ENCODE measurements around the gene OR2B2. TPM values are rescaled to one million over a fixed set of nuclear protein-coding genes. Genes with fewer than 3 reads are reported as not detected.

OR2B2 gene
- total RNA-seq, 1 experiment from 2014 or later: not detected

GRCh38 chr6:27893059-27893835 is 18.9 kb downstream of the OR2B2 start (continued):
- 0 out of 2 replicates have a peak, but pooled peaks have one; percentile 6 for TF ChIP-seq ZNF219 (CRISPR knock-in tag; IDR thresholded peaks at IDR 0.05; ENCODE audit: borderline replicate concordance)
- peak; percentile 79 for TF ChIP-seq NFYB (CRISPR knock-in tag; conservative IDR thresholded peaks at IDR 0.05; ENCODE audit: low read depth)
- TF ChIP-seq GABPB1 (CRISPR knock-in tag; IDR thresholded peaks at IDR 0.05): peak; percentile 72
- no peak for TF ChIP-seq ZNF138 (CRISPR knock-in tag; conservative IDR thresholded peaks at IDR 0.05)
- 0 out of 2 replicates have a peak, but pooled peaks have one; percentile 17 for TF ChIP-seq SMAD3 (CRISPR knock-in tag; IDR thresholded peaks at IDR 0.05; ENCODE audit: borderline replicate concordance)
- no peak for TF ChIP-seq MLX (CRISPR knock-in tag; IDR thresholded peaks at IDR 0.05)
- TF ChIP-seq E2F5 (CRISPR knock-in tag; IDR thresholded peaks at IDR 0.05): peak; percentile 85
- no peak for TF ChIP-seq ATF2 (CRISPR knock-in tag; IDR thresholded peaks at IDR 0.05; ENCODE audit: borderline replicate concordance, low read depth)
- peak; percentile 56 for TF ChIP-seq E2F4 (CRISPR knock-in tag; IDR thresholded peaks at IDR 0.05; ENCODE audit: borderline replicate concordance, low read depth)
- no peak for TF ChIP-seq RELA (CRISPR knock-in tag; IDR thresholded peaks at IDR 0.05; ENCODE audit: borderline replicate concordance)
- no peak for TF ChIP-seq IRF2 (CRISPR knock-in tag; IDR thresholded peaks at IDR 0.05; ENCODE audit: borderline replicate concordance, low read depth)
- TF ChIP-seq STAT6 (CRISPR knock-in tag; conservative IDR thresholded peaks at IDR 0.05; ENCODE audit: low read depth): no peak
- TF ChIP-seq, protein P1, sequence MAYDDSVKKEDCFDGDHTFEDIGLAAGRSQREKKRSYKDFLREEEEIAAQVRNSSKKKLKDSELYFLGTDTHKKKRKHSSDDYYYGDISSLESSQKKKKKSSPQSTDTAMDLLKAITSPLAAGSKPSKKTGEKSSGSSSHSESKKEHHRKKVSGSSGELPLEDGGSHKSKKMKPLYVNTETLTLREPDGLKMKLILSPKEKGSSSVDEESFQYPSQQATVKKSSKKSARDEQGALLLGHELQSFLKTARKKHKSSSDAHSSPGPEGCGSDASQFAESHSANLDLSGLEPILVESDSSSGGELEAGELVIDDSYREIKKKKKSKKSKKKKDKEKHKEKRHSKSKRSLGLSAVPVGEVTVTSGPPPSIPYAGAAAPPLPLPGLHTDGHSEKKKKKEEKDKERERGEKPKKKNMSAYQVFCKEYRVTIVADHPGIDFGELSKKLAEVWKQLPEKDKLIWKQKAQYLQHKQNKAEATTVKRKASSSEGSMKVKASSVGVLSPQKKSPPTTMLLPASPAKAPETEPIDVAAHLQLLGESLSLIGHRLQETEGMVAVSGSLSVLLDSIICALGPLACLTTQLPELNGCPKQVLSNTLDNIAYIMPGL (CRISPR knock-in tag; IDR thresholded peaks at IDR 0.05): peak; percentile 77; the same call in 1 of the 2 replicates
- TF ChIP-seq, protein P2, sequence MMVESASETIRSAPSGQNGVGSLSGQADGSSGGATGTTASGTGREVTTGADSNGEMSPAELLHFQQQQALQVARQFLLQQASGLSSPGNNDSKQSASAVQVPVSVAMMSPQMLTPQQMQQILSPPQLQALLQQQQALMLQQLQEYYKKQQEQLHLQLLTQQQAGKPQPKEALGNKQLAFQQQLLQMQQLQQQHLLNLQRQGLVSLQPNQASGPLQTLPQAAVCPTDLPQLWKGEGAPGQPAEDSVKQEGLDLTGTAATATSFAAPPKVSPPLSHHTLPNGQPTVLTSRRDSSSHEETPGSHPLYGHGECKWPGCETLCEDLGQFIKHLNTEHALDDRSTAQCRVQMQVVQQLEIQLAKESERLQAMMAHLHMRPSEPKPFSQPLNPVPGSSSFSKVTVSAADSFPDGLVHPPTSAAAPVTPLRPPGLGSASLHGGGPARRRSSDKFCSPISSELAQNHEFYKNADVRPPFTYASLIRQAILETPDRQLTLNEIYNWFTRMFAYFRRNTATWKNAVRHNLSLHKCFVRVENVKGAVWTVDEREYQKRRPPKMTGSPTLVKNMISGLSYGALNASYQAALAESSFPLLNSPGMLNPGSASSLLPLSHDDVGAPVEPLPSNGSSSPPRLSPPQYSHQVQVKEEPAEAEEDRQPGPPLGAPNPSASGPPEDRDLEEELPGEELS (CRISPR knock-in tag; IDR thresholded peaks at IDR 0.05): peak; percentile 72
- TF ChIP-seq, protein P3, sequence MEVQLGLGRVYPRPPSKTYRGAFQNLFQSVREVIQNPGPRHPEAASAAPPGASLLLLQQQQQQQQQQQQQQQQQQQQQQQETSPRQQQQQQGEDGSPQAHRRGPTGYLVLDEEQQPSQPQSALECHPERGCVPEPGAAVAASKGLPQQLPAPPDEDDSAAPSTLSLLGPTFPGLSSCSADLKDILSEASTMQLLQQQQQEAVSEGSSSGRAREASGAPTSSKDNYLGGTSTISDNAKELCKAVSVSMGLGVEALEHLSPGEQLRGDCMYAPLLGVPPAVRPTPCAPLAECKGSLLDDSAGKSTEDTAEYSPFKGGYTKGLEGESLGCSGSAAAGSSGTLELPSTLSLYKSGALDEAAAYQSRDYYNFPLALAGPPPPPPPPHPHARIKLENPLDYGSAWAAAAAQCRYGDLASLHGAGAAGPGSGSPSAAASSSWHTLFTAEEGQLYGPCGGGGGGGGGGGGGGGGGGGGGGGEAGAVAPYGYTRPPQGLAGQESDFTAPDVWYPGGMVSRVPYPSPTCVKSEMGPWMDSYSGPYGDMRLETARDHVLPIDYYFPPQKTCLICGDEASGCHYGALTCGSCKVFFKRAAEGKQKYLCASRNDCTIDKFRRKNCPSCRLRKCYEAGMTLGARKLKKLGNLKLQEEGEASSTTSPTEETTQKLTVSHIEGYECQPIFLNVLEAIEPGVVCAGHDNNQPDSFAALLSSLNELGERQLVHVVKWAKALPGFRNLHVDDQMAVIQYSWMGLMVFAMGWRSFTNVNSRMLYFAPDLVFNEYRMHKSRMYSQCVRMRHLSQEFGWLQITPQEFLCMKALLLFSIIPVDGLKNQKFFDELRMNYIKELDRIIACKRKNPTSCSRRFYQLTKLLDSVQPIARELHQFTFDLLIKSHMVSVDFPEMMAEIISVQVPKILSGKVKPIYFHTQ (CRISPR knock-in tag; IDR thresholded peaks at IDR 0.05): 0 out of 2 replicates have a peak, but pooled peaks have one; percentile 87
- TF ChIP-seq PRRX2 (CRISPR knock-in tag; IDR thresholded peaks at IDR 0.05): peak; percentile 80; the same call in 1 of the 2 replicates
- TF ChIP-seq ZNF671 (CRISPR knock-in tag; IDR thresholded peaks at IDR 0.05): peak; percentile 82
- TF ChIP-seq ZNF121 (CRISPR knock-in tag; IDR thresholded peaks at IDR 0.05): no peak
- TF ChIP-seq, protein P4, sequence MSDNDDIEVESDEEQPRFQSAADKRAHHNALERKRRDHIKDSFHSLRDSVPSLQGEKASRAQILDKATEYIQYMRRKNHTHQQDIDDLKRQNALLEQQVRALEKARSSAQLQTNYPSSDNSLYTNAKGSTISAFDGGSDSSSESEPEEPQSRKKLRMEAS (CRISPR knock-in tag; IDR thresholded peaks at IDR 0.05): peak; percentile 53; the same call in 1 of the 2 replicates
- TF ChIP-seq ZNF423 (CRISPR knock-in tag; IDR thresholded peaks at IDR 0.05): no peak
- peak; percentile 38 for TF ChIP-seq FOXK1 (CRISPR knock-in tag; IDR thresholded peaks at IDR 0.05)
- 0 out of 2 replicates have a peak, but pooled peaks have one; percentile 34 for TF ChIP-seq JAZF1 (CRISPR knock-in tag; IDR thresholded peaks at IDR 0.05)
- TF ChIP-seq CREB1 (CRISPR knock-in tag; IDR thresholded peaks at IDR 0.05): 0 out of 2 replicates have a peak, but pooled peaks have one; percentile 44
- TF ChIP-seq ATF1 (CRISPR knock-in tag; IDR thresholded peaks at IDR 0.05): no peak

Measured in WTC11 (cell line).